HepG2 (cell line): Measurements from ENCODE around the gene PANK4. TPM values are rescaled to one million over a fixed set of nuclear protein-coding genes. Genes with fewer than 3 reads are reported as not detected.

Experiments used
- ATAC-seq: fragments of 200-7000 bp; cut with Tn5 transposase; 3 replicates; pipeline ENCODE4 v1.9.1; 2020; ENCODE audit warnings: mild to moderate bottlenecking, moderate library complexity
- BruUV-seq: library from RNA; stranded (reverse); fragments of 400-500 nt; replicated peaks from 2 replicates; lab custom pipeline; 2021; lab: Mats Ljungman, UMichigan
- CTCF ChIA-PET: fragments of 300-600 bp; formaldehyde crosslinking; extraction: SDS; loops from one replicate; lab custom pipeline; 2021; ENCODE audit warnings: low total read pairs, inconsistent platforms, low intra/inter-chr PET ratio; lab: Yijun Ruan, JAX
- POLR2A ChIA-PET: fragments of 350-600 bp; sonication (Branson Sonifier 250); formaldehyde crosslinking; loops from one replicate; lab custom pipeline; 2020; ENCODE audit warnings: antibody characterized with exemption, inconsistent platforms; lab: Yijun Ruan, JAX
- DNase-seq: peaks from one replicate; pipeline ENCODE4 v3.0.0-alpha.2; 2015; ENCODE audit warnings: low spot score
- FAIRE-seq: peaks from 3 replicates; lab custom pipeline; 2011; peaks lifted over from hg19 to GRCh38; lab: Jason Lieb, UNC
- H2AFZ ChIP-seq: one replicate; pipeline ENCODE4 v1.6.1; 2011; ENCODE audit warnings: low read length, inconsistent platforms
- H3K27ac ChIP-seq: fragments of 300-600 bp; 3 replicates; pipeline ENCODE4 v1.8.0; 2011; ENCODE audit warnings: mixed run types, mild to moderate bottlenecking, mixed read lengths, low read length, inconsistent platforms; ENCODE audit not compliant: insufficient read depth; ENCODE audit errors: extremely low read length
- H3K27me3 ChIP-seq, 2 experiments: fragments of 200-600 bp in 1 of 2; 2 replicates in 1 of 2; 3 replicates in 1 of 2; pipeline versions ENCODE4 v1.6.0 to v1.8.0; 2011; ENCODE audit warnings: low read length in 2 of 2, mild to moderate bottlenecking in 2 of 2, moderate library complexity in 2 of 2, inconsistent platforms in 1 of 2; ENCODE audit not compliant: insufficient read depth in 2 of 2, control insufficient read depth in 1 of 2
- H3K36me3 ChIP-seq, 2 experiments: fragments of 200-600 bp in 1 of 2; replicated peaks in 1 of 2; 2 replicates in 1 of 2; 3 replicates in 1 of 2; pipeline versions ENCODE4 v1.5.1 to v1.8.0; 2011; ENCODE audit warnings: low read length in 2 of 2, inconsistent platforms in 1 of 2; ENCODE audit not compliant: insufficient read depth in 2 of 2, control insufficient read depth in 1 of 2
- H3K4me1 ChIP-seq: 2 replicates; pipeline ENCODE4 v1.5.1; 2012; ENCODE audit warnings: low read length, inconsistent platforms; ENCODE audit not compliant: insufficient read depth
- H3K4me2 ChIP-seq: 2 replicates; pipeline ENCODE4 v1.6.0; 2011; ENCODE audit warnings: low read depth, low read length, inconsistent platforms
- H3K4me3 ChIP-seq, 3 experiments: fragments of 200-600 bp in 1 of 3; sonication (generic), shearing (Covaris generic) in 1 of 3; replicated peaks in 1 of 3; 2 replicates each; pipeline ENCODE4 v1.5.1; 2011 to 2016; ENCODE audit warnings: low read length in 3 of 3, inconsistent platforms in 2 of 3, low read depth in 2 of 3, mild to moderate bottlenecking in 2 of 3, control low read depth in 1 of 3, mixed read lengths in 1 of 3; ENCODE audit not compliant: insufficient read depth in 1 of 3
- H3K79me2 ChIP-seq: one replicate; pipeline ENCODE4 v1.6.1; 2011; ENCODE audit warnings: low read length, inconsistent platforms; ENCODE audit not compliant: insufficient read depth
- H3K9ac ChIP-seq: 2 replicates; pipeline ENCODE4 v1.6.0; 2011; ENCODE audit warnings: mild to moderate bottlenecking, low read depth, low read length, inconsistent platforms; ENCODE audit not compliant: insufficient read depth
- H3K9me3 ChIP-seq: 2 replicates; pipeline ENCODE4 v1.5.1; 2012; ENCODE audit warnings: mild to moderate bottlenecking, low read length
- H4K20me1 ChIP-seq: 2 replicates; pipeline ENCODE4 v1.6.0; 2011; ENCODE audit warnings: inconsistent platforms, mild to moderate bottlenecking, low read length, moderate library complexity; ENCODE audit not compliant: insufficient read depth
- GABPB1 ChIP-seq: IDR thresholded peaks from 2 replicates; pipeline ENCODE4 v1.6.1; 2016; ENCODE audit warnings: mild to moderate bottlenecking, missing genetic modification reagents, moderate library complexity, missing compliant biosample characterization
- HOXA7 ChIP-seq: sonication (generic); formaldehyde crosslinking; IDR thresholded peaks from 2 replicates; pipeline ENCODE4 v1.8.1; 2022; ENCODE audit warnings: mild to moderate bottlenecking, missing genetic modification reagents, moderate library complexity
- NFAT5 ChIP-seq: sonication (generic); formaldehyde crosslinking; IDR thresholded peaks from 2 replicates; pipeline ENCODE4 v1.4.0; 2020; ENCODE audit warnings: missing genetic modification reagents
- PREB ChIP-seq: sonication (generic); formaldehyde crosslinking; IDR thresholded peaks from 2 replicates; pipeline ENCODE4 v1.4.0; 2020; ENCODE audit warnings: missing genetic modification reagents
- PRPF4 ChIP-seq: fragments of 200-400 bp; formaldehyde crosslinking; IDR thresholded peaks from 2 replicates; pipeline ENCODE4 v1.6.1; 2016; ENCODE audit warnings: low read length, low read depth; ENCODE audit not compliant: poor library complexity, severe bottlenecking
- THRA ChIP-seq: sonication (generic); formaldehyde crosslinking; IDR thresholded peaks from 2 replicates; pipeline ENCODE4 v1.4.0; 2020; ENCODE audit warnings: missing genetic modification reagents, borderline replicate concordance
- ZSCAN21 ChIP-seq: sonication (generic); formaldehyde crosslinking; IDR thresholded peaks from 2 replicates; pipeline ENCODE4 v1.8.0; 2022; ENCODE audit warnings: mild to moderate bottlenecking, missing genetic modification reagents, moderate library complexity, borderline replicate concordance
- WGBS: methylation state at CpG from one replicate; pipeline ENCODE4 v1.1.6; 2017; ENCODE audit warnings: low lambda C conversion rate; 5-methylcytosine and 5-hydroxymethylcytosine counted together
- in situ Hi-C: cut with HindIII; loops from 2 replicates; pipeline ENCODE4 v1.10.0; 2017; ENCODE audit warnings: low pct_unique_long_range_greater_than_20kb; ENCODE audit not compliant: extremely low pct_ligation_motif_present
- intact Hi-C: fragments of 100-400 bp; cut with micrococcal nuclease; formaldehyde crosslinking; loops from one replicate; pipeline ENCODE4 v1.10.0; 2022; ENCODE audit not compliant: unreplicated experiment
- polyA plus RNA-seq, 8 experiments: library from polyadenylated mRNA; depleted of rRNA in 3 of 8; stranded (reverse) in 7 of 8; unstranded in 1 of 8; fragments of >200 nt; fragmentation: Illumina TruSeq in 4 of 8; extraction: Trizol in 4 of 8; gene quantifications; 2 replicates each; pipeline versions ENCODE4 v1.2.1 to v1.2.3, GENCODE V29; 2011 to 2016; ENCODE audit warnings: low read depth in 4 of 8, missing spikeins in 1 of 8, mixed read lengths in 1 of 8; ENCODE audit not compliant: insufficient read depth in 1 of 8
- total RNA-seq, 5 experiments: library from RNA; depleted of rRNA; stranded (reverse); fragments of >200 nt; fragmentation: Illumina TruSeq; extraction: Trizol; gene quantifications; 2 replicates each; pipeline ENCODE4 v1.2.3, GENCODE V29; 2016; ENCODE audit warnings: low read depth in 1 of 5

PANK4 gene
- total and polyA plus RNA-seq, 2 of the 13 experiments (the other 11 are each of a cell fraction or from before 2014, with no cell fraction given): 17.4 to 19.3 TPM

GRCh38 chr1:2471587-2472001, 54.8 kb downstream of the PANK4 start (continued):
- TF ChIP-seq NFAT5 (CRISPR knock-in tag): no peak
- TF ChIP-seq HOXA7: no peak
- no peak for TF ChIP-seq ZSCAN21 (CRISPR knock-in tag)
- TF ChIP-seq THRA: no peak

GRCh38 chr1:2471159-2471471, 55.3 kb downstream of the PANK4 start:
- intact Hi-C loops: no loop called here
- POLR2A ChIA-PET: no interaction called here
- Histone ChIP-seq H3K36me3 (no peaks in the 10 kb centered on the region), H3K4me1 (no peaks in the 10 kb centered on the region), H2AFZ (no peak overlapping the region), H3K27me3 (peaks cover 21 to 80% of the 10 kb centered on the region in 2 experiments), H3K9ac (no peak overlapping the region), H3K4me3 (no peak overlapping the region), H3K79me2 (no peaks in the 10 kb centered on the region), H3K27ac (no peak overlapping the region), H4K20me1 (peaks cover 7% of the 10 kb centered on the region; the same call in 1 of the 2 replicates), H3K9me3 (no peaks in the 10 kb centered on the region), H3K4me2 (no peak overlapping the region)
- CTCF ChIA-PET: no interaction called here
- in situ Hi-C loops: no loop called here
- no peak for DNase-seq
- 0% methylated on average over 2 of the region's 7 CpGs for WGBS
- no TSS peak for BruUV-seq
- TF ChIP-seq PREB (CRISPR knock-in tag) (no peak), GABPB1 (no peak), PRPF4 (no peak)
- FAIRE-seq: no peak
- no peak for ATAC-seq
